SK-N-SH treated with all-trans-retinoic acid at 6 μM for 48 hours (cell line): Measurements from ENCODE around the gene MMP7.

Source experiments
- ARNTL ChIP-seq: fragments of 450-650 bp; formaldehyde crosslinking; IDR thresholded peaks from 2 replicates; pipeline ENCODE4 v1.5.0; 2020; ENCODE audit warnings: low read depth, mild to moderate bottlenecking, moderate library complexity, borderline replicate concordance
- CREB5 ChIP-seq: fragments of 250-450 bp; sonication (Bioruptor Pico); IDR thresholded peaks from 2 replicates; pipeline ENCODE4 v1.5.1; 2020; ENCODE audit warnings: low read depth, mild to moderate bottlenecking, moderate library complexity
- GLIS3 ChIP-seq: fragments of 250-450 bp; sonication (Bioruptor Pico); IDR thresholded peaks from 2 replicates; pipeline ENCODE4 v1.5.0; 2020; ENCODE audit warnings: mild to moderate bottlenecking, moderate library complexity
- OSR1 ChIP-seq: fragments of 250-450 bp; sonication (Bioruptor Pico); IDR thresholded peaks from 2 replicates; pipeline ENCODE4 v1.8.0; 2022; ENCODE audit warnings: moderate library complexity, mild to moderate bottlenecking, inconsistent platforms
- PPARA ChIP-seq: fragments of 250-450 bp; sonication (Bioruptor Pico); IDR thresholded peaks from 2 replicates; pipeline ENCODE4 v1.5.0; 2020; ENCODE audit warnings: mild to moderate bottlenecking, borderline replicate concordance
- RARB ChIP-seq: fragments of 250-450 bp; sonication (Bioruptor Pico); IDR thresholded peaks from 2 replicates; pipeline ENCODE4 v1.8.0; 2021; ENCODE audit warnings: mild to moderate bottlenecking, moderate library complexity
- TCF4 ChIP-seq: fragments of 250-450 bp; sonication (Bioruptor Pico); IDR thresholded peaks from 2 replicates; pipeline ENCODE4 v1.8.0; 2021; ENCODE audit warnings: mild to moderate bottlenecking, moderate library complexity, borderline replicate concordance
- ZFP3 ChIP-seq: fragments of 250-450 bp; sonication (Bioruptor Pico); IDR thresholded peaks from 2 replicates; pipeline ENCODE4 v1.5.0; 2020; ENCODE audit warnings: mild to moderate bottlenecking, moderate library complexity
- ZFP30 ChIP-seq: fragments of 450-650 bp; formaldehyde crosslinking; IDR thresholded peaks from 2 replicates; pipeline ENCODE4 v1.5.0; 2022; ENCODE audit warnings: mild to moderate bottlenecking, moderate library complexity
- ZNF565 ChIP-seq: fragments of 450-650 bp; formaldehyde crosslinking; conservative IDR thresholded peaks from 2 replicates; pipeline ENCODE4 v1.5.0; 2020; ENCODE audit warnings: low read depth, mild to moderate bottlenecking, moderate library complexity
- TF ChIP-seq, protein P1 (sequence below): fragments of 250-450 bp; sonication (Bioruptor Pico); IDR thresholded peaks from 2 replicates; pipeline ENCODE4 v1.8.0; 2021; ENCODE audit warnings: low read depth, mild to moderate bottlenecking, moderate library complexity, borderline replicate concordance
- TF ChIP-seq, protein P2 (sequence below): fragments of 250-450 bp; sonication (Bioruptor Pico); IDR thresholded peaks from 2 replicates; pipeline ENCODE4 v1.8.0; 2020; ENCODE audit warnings: mild to moderate bottlenecking, moderate library complexity, borderline replicate concordance
- TF ChIP-seq, protein P3 (sequence below): fragments of 250-450 bp; sonication (Bioruptor Pico); IDR thresholded peaks from 2 replicates; pipeline ENCODE4 v1.5.0; 2020; ENCODE audit warnings: mild to moderate bottlenecking, moderate library complexity

DNA sequence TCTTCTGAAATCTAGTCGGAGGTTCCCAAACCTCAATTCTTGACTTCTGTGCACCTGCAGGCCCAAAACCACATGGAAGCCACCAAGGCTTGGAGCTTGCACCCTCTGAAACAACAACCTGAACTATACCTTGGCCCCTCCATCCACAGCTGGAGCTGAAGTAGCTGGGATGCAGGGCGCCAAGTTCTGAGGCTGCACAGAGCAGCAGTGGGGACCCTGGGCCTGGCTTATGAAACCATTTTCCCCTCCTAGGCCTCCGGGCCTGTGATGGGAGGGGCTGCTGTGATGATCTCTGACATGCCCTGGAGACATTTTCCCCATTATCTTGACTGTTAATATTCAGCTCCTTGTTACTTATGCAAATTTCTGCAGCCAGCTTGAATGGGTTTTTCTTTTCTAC, 38.3 kb upstream of the MMP7 start:
- TF ChIP-seq ZFP3 (CRISPR knock-in tag), result no peak
- no peak for TF ChIP-seq ZNF565 (CRISPR knock-in tag)
- TF ChIP-seq TCF4, result no peak
- TF ChIP-seq, protein P1, sequence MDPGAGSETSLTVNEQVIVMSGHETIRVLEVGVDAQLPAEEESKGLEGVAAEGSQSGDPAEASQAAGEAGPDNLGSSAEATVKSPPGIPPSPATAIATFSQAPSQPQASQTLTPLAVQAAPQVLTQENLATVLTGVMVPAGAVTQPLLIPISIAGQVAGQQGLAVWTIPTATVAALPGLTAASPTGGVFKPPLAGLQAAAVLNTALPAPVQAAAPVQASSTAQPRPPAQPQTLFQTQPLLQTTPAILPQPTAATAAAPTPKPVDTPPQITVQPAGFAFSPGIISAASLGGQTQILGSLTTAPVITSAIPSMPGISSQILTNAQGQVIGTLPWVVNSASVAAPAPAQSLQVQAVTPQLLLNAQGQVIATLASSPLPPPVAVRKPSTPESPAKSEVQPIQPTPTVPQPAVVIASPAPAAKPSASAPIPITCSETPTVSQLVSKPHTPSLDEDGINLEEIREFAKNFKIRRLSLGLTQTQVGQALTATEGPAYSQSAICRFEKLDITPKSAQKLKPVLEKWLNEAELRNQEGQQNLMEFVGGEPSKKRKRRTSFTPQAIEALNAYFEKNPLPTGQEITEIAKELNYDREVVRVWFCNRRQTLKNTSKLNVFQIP (CRISPR knock-in tag), result no peak
- no peak for TF ChIP-seq ZFP30
- no peak for TF ChIP-seq RARB (CRISPR knock-in tag)
- TF ChIP-seq ARNTL (CRISPR knock-in tag), result no peak
- TF ChIP-seq, protein P2, sequence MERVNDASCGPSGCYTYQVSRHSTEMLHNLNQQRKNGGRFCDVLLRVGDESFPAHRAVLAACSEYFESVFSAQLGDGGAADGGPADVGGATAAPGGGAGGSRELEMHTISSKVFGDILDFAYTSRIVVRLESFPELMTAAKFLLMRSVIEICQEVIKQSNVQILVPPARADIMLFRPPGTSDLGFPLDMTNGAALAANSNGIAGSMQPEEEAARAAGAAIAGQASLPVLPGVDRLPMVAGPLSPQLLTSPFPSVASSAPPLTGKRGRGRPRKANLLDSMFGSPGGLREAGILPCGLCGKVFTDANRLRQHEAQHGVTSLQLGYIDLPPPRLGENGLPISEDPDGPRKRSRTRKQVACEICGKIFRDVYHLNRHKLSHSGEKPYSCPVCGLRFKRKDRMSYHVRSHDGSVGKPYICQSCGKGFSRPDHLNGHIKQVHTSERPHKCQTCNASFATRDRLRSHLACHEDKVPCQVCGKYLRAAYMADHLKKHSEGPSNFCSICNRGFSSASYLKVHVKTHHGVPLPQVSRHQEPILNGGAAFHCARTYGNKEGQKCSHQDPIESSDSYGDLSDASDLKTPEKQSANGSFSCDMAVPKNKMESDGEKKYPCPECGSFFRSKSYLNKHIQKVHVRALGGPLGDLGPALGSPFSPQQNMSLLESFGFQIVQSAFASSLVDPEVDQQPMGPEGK (CRISPR knock-in tag), result no peak
- no peak for TF ChIP-seq OSR1
- TF ChIP-seq, protein P3, sequence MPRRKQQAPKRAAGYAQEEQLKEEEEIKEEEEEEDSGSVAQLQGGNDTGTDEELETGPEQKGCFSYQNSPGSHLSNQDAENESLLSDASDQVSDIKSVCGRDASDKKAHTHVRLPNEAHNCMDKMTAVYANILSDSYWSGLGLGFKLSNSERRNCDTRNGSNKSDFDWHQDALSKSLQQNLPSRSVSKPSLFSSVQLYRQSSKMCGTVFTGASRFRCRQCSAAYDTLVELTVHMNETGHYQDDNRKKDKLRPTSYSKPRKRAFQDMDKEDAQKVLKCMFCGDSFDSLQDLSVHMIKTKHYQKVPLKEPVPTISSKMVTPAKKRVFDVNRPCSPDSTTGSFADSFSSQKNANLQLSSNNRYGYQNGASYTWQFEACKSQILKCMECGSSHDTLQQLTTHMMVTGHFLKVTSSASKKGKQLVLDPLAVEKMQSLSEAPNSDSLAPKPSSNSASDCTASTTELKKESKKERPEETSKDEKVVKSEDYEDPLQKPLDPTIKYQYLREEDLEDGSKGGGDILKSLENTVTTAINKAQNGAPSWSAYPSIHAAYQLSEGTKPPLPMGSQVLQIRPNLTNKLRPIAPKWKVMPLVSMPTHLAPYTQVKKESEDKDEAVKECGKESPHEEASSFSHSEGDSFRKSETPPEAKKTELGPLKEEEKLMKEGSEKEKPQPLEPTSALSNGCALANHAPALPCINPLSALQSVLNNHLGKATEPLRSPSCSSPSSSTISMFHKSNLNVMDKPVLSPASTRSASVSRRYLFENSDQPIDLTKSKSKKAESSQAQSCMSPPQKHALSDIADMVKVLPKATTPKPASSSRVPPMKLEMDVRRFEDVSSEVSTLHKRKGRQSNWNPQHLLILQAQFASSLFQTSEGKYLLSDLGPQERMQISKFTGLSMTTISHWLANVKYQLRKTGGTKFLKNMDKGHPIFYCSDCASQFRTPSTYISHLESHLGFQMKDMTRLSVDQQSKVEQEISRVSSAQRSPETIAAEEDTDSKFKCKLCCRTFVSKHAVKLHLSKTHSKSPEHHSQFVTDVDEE, result no peak
- TF ChIP-seq PPARA (CRISPR knock-in tag), result no peak
- no peak for TF ChIP-seq CREB5 (CRISPR knock-in tag)
- TF ChIP-seq GLIS3 (CRISPR knock-in tag), result no peak
